NCI-H2227 treated with DMSO at 0.1 percent for 48 hours (cell line): ENCODE measurements around the gene MCFD2.

Experiments used
- DNase-seq: peaks from one replicate; lab custom pipeline; 2025; lab: John Stamatoyannopoulos, UW

The MCFD2 gene

GRCh38 chr2:46915281-46915810, at the start of gene MCFD2:
Gene MCFD2 (minus strand): TSS chr2:46915806. CDS start chr2:46909171, 6,635 bp downstream.
- DNase-seq, result no peak

DNA sequence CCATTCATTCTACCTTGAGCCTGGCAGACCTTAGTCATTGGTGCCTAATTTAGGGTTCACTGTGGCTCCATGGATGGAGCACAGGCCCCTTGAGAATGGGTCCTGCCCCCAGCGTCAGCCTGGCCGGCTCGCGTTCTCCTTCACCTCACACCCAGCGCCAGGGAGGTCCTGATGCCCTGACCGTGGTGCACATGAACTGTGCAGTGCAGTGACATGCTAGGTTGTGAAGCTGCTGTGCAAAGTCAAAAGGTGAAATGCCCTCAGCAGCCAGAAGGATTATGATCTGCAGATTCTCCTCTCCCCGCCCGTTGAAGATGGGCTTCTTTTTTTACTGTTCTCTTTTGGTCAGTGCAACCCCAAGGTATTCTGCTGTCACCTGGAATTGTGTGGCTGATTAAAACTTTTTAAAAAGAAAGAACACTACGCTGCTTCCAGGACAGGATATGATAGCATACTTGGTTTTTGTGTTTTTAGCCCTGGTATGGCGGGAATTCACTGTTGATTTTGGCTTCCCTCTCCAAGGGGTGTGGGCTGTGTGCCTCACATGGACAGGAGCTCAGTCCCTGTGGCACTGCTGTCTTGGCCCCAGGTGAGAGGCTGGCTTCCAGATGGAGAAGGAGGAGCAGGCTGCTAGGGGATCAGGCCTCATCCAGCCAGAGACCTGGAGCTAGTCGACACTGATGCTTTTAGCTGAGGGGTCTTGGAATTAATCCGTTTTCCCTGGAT, 49.4 kb upstream of the MCFD2 start:
- no peak for DNase-seq

GRCh38 chr2:46963941-46964673, 48.5 kb upstream of the MCFD2 start:
- DNase-seq, result no peak

GRCh38 chr2:46963210-46963609, 47.6 kb upstream of the MCFD2 start:
- DNase-seq, result no peak

- no peak for DNase-seq
Observed at GRCh38 chr2:46962751-46963150, 47.1 kb upstream of the MCFD2 start.

GRCh38 chr2:46960618-46961017, 45.0 kb upstream of the MCFD2 start:
- no peak for DNase-seq

DNA sequence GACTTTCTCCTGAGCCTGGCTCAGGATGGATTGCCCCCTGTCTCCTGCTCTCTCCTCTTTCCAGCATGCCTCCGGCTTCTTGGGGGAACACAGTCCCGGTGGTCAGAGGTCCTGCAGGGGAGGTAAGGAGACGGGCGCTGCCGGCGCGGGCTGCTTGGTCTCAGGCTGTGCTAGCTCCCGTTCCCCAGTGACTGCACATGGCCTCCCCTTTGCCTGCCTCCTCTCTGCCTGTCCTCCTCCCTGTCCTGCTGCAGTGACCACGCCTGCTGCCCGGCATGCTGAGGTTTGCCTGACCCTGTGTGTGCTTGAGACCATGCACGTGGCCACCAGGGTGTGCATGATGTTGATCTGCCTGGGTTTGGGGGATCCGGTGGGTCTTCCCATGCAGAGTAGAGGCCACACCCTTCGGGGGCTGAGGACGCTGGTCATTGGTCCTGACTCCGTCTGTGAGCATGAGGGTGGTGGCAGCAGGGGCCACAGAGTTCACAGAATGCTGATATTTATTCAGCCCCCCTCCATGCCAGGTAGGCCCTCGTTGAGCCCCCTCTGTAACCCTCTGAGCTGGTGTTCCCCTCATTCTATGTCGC, 42.9 kb upstream of the MCFD2 start:
- DNase-seq, result no peak

- DNase-seq, result no peak
Observed at GRCh38 chr2:46956981-46957531, 41.5 kb upstream of the MCFD2 start.

DNA sequence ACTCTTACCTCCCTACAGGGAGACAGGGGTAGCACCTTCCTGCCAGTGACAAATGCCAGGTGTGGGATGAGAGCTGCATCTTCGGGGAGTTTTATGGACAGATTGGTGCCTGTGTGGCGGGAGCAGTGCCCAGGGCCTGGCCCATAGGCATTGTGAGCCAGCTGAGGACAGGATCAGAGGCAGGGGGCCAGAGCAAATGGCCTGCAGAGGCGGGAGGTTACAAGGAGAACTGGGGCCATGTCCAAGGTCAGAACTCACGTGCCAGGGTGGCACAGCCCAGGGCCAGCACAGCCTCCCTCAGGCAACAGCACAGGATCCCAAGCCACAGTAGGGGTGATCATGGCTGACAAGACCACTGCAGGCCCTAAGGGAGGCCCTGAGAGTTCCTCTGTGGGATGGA, 40.2 kb upstream of the MCFD2 start:
- DNase-seq, result no peak

- peak; percentile 89 for DNase-seq
Observed at GRCh38 chr2:46954951-46955571, 39.5 kb upstream of the MCFD2 start.

DNA sequence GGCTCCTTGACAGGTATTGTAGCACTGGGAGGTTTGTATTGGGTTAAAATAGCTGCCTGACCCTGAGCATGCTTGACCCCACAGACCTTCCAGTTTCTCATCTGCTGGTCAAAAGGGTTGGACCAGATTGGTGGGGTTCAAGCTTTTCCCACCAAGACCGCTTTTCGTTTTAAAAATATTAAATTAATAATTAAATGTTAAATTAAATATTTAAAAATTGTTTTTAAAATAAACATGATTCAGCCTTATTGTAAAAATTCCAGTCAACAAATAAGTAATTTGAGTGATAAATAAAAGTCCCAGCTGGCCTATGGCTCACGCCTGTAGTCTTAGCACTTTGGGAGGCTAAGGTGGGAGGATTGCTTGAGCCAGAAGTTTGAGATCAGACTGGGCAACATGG, 36.6 kb upstream of the MCFD2 start:
- no peak for DNase-seq

DNA sequence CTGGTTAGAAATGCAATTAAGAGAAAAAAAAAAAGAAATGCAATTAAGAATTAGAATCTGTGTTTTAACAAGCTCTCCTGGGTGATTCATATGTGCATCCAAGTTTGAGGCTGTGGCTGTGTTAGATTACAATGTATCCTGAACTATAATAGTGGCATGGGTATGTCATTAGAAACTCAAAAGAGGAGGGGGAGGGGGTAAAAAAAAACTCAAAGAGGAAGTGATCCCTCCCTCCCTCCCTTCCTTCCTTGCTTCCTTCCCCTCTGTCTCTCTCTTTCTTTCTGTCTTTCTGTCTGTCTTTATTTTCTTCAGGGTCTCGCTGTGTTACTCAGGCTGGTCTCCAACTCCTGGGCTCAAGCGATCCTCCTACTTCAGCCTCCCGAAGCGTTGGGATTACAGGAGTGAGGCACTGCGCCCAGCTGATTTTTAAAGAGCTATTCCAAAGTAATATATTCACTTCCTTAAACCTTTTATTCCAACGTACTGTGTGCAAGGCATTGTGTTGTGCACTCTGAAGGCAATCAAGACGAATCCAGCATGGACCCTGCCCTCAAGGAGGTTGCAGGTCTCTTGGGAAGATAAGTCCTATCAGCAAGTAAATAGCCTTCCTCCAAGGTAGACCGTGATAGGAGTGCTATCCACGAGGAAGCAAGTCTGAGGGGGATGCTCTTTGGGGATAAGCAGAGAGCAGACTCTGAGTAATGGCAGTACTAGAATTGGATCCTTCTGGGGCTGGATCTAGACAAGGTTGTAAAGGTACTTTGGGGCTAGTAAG, 35.9 kb upstream of the MCFD2 start:
- DNase-seq, result no peak

GRCh38 chr2:46950314-46950713, 34.7 kb upstream of the MCFD2 start:
- DNase-seq, result no peak

DNA sequence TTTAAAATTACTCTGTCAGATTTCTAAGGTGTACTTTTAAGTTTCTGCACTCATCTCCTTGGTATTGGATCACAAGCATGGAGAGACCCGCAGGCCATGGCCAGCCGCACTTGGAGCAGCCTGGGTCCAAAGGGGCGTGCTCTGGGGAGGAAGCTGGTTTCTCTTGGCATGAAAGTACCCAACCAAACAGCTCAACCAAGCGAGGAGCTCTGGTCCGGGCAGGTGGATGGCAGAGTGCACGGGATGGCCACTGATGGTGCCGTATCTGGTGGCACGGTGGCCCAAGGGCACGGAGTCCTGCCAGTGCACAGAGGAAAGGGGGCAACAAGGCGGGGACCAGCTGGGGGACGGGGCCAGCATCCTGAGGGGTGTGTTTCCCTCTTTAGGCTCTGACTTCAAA, 32.2 kb upstream of the MCFD2 start:
- DNase-seq, result no peak

GRCh38 chr2:46945671-46946070, 30.1 kb upstream of the MCFD2 start:
- no peak for DNase-seq

DNA sequence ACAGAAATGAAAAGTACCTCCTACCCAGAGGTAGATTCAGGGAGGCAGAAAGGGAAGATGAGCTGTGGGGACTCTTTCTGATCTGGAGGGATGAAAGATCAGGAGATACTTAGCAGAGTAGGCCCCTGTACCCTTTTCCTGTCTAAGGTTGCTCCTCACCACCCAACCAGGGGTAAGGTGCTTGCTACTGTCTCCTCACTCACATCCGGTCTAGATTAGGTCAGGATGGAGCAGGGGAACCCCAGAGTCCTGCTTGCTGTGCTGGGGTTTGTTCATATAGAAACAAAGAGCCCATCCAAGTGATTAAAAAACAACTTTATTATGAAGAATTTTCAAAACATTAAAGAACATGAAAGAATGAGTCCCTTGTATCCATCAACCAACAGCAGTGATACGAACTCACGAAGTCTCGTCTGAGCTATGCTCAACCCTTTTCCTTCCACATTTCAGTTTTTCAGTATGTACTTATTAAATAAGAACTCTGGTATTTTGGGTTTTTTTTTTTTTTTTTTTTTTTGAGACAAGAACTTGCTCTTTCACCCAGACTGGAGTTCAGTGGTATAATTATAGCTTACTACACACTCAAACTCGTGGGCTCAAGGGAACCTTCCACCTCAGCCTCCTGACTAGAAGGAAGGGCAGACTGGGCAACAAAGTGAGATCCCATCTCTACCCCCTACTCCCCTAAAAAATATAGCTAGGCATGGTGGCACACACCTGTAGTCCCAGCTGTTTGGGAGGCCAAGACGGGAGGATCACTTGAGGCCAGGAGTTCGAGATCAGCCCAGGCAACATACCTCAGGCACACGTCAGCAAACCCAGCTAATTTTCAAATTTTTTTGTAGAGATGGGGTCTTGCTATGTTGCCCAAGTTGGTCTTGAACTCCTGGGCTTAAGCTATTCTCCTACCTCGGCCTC, 28.5 kb upstream of the MCFD2 start:
- DNase-seq, result no peak

GRCh38 chr2:46942891-46943626, 27.5 kb upstream of the MCFD2 start:
- no peak for DNase-seq

DNA sequence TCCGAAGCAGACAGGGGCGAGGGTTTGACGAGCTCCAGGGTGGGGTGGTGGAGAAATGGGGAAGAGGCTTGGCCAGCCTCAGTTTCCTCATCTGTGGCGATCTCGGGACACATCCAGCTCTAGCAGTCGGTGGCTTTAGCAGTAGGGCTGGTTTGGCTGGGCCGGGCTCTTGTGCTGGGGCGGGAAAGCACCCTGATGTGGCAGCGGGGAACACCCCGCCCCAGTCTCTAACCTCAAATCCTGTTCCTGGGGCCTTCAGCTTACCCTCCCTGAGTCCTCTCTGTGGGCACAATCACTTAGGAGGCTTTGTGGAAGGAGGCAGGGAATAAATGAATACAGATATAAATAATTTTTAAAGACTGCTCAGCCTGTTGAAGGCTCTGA, 26.5 kb upstream of the MCFD2 start:
- DNase-seq, result no peak

DNA sequence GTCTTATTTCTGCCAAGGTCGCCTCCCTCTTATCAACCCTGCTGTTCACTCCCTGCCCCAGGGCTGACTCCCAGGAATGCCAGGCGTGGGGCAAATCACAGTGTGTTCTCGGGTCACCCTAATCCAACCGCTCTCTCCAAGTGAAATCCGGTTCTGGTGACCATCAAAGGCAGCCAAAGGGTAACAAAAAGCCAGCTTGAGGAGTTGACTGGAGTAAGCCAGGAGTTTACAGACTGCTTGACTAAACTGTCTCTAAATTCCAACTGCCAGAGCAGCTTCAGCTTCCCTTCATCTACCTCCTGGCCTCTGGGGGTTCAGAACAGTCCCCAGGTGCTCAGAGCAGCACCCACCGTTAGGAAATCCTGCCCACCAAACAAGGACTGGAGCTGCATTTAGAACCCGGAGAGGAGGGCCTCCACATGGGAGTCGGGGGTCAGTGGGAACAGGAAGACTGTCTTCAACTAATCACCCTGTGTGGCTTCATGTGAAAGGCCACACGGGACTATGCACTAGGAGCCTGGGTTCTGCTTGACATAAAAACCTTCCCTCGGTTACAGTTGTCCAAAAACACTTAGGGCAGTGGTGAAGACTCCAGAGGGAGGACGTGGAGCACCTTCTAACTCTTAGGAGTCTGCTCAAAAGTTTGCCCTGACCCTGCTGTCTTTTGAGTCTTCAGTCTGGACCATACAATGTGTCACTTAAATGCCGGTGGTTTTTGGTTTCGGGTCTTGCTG, 24.2 kb upstream of the MCFD2 start:
- DNase-seq, result no peak
